AG20443 (cell line): Measurements from ENCODE around the gene NKX1-2.

Experiments
- DNase-seq: peaks from one replicate; pipeline ENCODE4 v3.0.0; 2012; ENCODE audit warnings: low spot score, mixed read lengths

The NKX1-2 gene

GRCh38 chr10:124450012-124450782 is at the start of gene NKX1-2:
Gene NKX1-2 (minus strand): TSS chr10:124450035. CDS start chr10:124449943, 92 bp downstream.
- no peak for DNase-seq

GRCh38 chr10:124498056-124498455 is 48.2 kb upstream of the NKX1-2 start:
- no peak for DNase-seq

GRCh38 chr10:124497196-124497881 is 47.5 kb upstream of the NKX1-2 start:
- DNase-seq, result no peak

- DNase-seq, result no peak
Observed at GRCh38 chr10:124496620-124497019, 46.8 kb upstream of the NKX1-2 start.

GRCh38 chr10:124496150-124496549 is 46.3 kb upstream of the NKX1-2 start:
- no peak for DNase-seq

GRCh38 chr10:124495725-124496124 is 45.9 kb upstream of the NKX1-2 start:
- no peak for DNase-seq

- no peak for DNase-seq
Observed at GRCh38 chr10:124495162-124495561, 45.3 kb upstream of the NKX1-2 start.

GRCh38 chr10:124494046-124494807 is 44.4 kb upstream of the NKX1-2 start:
- no peak for DNase-seq

- DNase-seq, result no peak
Observed at GRCh38 chr10:124493214-124493882, 43.5 kb upstream of the NKX1-2 start.

GRCh38 chr10:124492266-124492665 is 42.4 kb upstream of the NKX1-2 start:
- DNase-seq, result no peak

GRCh38 chr10:124491105-124491504 is 41.3 kb upstream of the NKX1-2 start:
- DNase-seq, result no peak

GRCh38 chr10:124486635-124487034 is 36.8 kb upstream of the NKX1-2 start:
- no peak for DNase-seq

- no peak for DNase-seq
Observed at GRCh38 chr10:124484661-124485060, 34.8 kb upstream of the NKX1-2 start.

GRCh38 chr10:124484031-124484430 is 34.2 kb upstream of the NKX1-2 start:
- no peak for DNase-seq

- DNase-seq, result no peak
Observed at GRCh38 chr10:124482876-124483275, 33.0 kb upstream of the NKX1-2 start.

GRCh38 chr10:124482236-124482800 is 32.5 kb upstream of the NKX1-2 start:
- no peak for DNase-seq

- DNase-seq, result no peak
Observed at GRCh38 chr10:124481717-124482116, 31.9 kb upstream of the NKX1-2 start.

GRCh38 chr10:124480860-124481259 is 31.0 kb upstream of the NKX1-2 start:
- DNase-seq, result no peak

GRCh38 chr10:124478515-124478914 is 28.7 kb upstream of the NKX1-2 start:
- DNase-seq, result no peak

- DNase-seq, result peak; percentile 25
Observed at GRCh38 chr10:124477614-124478363, 28.0 kb upstream of the NKX1-2 start.
